ENCODE results near the gene GAB4. TPM values are rescaled to one million over a fixed set of nuclear protein-coding genes. Genes with fewer than 3 reads are reported as not detected.

The GAB4 gene
- total RNA-seq, 1 donor: 0.21 TPM

DNA sequence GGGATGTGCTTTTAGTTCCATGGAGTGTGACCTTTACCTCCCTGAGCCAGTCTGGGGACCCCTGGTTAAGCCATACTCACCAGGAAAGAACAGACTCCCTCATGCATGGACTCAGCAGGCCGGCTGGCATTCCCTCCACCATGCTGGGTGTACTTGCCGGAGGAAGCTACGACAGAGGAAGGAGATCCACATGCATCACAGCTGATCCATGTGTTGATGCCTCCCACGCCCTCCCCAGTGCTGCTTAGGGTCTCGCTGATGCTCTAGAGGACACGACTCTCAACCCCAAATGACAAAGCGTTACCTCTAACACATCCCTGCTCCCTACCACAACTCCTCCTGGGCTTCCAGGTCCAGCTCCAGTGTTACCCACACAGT is 39.8 kb downstream of the GAB4 start:
- Histone ChIP-seq H3K4me3 (ENCODE audit: low read length) (no peak overlapping the region), H3K9me3 (ENCODE audit: low read depth, low read length) (no peaks in the 10 kb centered on the region), H3K4me1 (ENCODE audit: insufficient read depth, low read length) (no peaks in the 10 kb centered on the region), H3K27me3 (ENCODE audit: insufficient read depth, low read length) (no peaks in the 10 kb centered on the region)

DNA sequence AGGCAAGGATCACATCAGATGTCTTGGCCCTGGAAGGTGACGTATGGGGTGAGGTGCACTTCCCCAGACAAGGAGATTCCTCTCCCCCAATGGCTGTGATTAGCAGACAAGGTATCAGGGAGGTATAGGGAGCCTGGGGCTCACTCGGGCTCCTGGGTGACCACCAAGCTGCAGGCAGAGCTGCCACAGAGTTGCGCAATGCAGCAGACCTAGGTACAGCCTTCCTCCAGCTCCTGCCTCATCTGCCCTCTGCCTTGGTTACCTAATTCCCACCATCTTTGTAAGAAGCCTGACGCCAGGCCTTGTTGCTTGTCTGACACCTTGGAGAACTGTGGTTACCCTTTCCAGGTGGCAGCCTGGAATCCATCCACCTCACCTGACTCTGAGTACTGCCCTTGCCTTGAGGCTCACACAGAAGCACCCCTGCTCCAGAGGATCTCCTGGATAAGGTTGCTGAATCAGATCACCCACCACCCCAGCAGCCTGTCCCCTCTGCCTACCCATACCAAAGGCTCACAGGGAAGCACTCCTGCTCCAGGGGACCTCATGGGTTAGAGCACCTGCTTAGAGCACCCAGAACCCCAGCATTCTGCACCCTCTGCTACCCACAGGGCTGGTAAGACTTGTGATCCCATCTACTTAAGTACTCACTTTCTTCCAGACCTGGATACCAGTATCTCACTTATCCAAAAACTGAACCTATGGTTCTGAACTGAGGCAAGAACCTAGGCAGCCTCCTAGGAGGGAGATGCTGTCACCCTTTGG is 40.4 kb downstream of the GAB4 start:
- Histone ChIP-seq H3K4me1 (ENCODE audit: insufficient read depth, low read length) (no peaks in the 10 kb centered on the region), H3K4me3 (ENCODE audit: low read length) (no peak overlapping the region), H3K27me3 (ENCODE audit: insufficient read depth, low read length) (no peaks in the 10 kb centered on the region), H3K9me3 (ENCODE audit: low read depth, low read length) (no peaks in the 10 kb centered on the region)

DNA sequence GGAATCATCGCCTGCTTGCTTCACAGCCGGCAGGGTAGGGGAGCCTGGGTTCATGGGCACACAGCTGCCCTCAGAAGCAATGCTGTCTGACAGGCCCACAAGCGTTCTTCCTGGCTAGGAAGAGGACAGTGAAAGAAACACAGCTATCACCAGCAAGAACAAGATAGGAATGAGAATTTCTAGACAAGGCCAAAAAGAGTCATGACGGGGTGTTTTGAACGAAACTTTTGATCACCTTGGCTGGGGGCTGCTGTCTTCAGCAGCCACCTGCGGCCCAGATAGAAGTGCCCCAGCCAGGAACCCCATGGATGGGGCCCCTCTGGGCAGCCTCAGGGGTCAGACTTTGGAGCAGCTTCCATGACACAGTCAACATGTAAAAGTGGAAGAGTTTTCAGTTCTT is 41.8 kb downstream of the GAB4 start:
- H3K9me3 ChIP-seq (ENCODE audit: low read depth, low read length): no peaks in the 10 kb centered on the region
- H3K27me3 ChIP-seq (ENCODE audit: insufficient read depth, low read length): no peaks in the 10 kb centered on the region
- no peak overlapping the region for H3K4me3 ChIP-seq (ENCODE audit: low read length)
- no peaks in the 10 kb centered on the region for H3K4me1 ChIP-seq (ENCODE audit: insufficient read depth, low read length)

DNA sequence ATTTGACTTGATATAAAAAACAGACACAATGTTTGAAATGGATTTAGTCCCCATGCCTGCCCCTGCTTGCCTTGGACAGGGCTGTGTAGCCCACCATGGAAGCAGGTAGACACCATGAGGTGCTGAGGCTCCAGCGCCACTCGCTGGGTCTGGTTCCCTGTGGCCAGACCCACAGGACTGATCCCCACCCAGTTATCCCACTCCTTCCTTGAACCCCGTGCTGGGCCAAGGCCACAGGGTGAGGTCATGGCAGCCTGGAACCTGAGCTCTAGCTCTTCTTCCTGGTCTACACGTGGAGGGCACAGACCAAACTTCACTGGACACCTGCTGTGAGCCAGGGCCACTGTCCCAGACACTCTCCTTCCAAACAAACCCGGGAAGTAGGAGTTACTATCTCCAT is 42.5 kb downstream of the GAB4 start:
- Histone ChIP-seq H3K4me1 (ENCODE audit: insufficient read depth, low read length) (no peaks in the 10 kb centered on the region), H3K4me3 (ENCODE audit: low read length) (no peak overlapping the region), H3K27me3 (ENCODE audit: insufficient read depth, low read length) (no peaks in the 10 kb centered on the region), H3K9me3 (ENCODE audit: low read depth, low read length) (no peaks in the 10 kb centered on the region)

DNA sequence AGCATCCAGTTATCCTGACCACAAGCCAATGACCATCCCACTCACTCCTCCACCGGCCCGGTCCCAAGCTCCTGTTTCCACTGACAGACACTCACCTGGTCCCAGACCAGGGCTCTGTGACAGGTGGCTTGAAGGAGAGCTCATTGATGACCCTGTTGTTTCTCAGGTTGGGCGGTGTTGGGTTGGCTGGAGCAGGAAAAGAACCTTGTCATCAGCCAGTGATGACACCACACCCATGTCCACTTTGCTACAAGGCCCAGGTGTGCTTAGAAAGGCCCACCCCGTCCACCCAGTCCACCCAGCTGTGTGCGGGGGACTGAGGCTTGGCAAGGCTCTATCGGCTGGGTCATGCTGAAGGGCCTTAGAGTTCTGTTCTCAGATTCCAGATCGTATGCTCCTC is 42.9 kb downstream of the GAB4 start:
- Histone ChIP-seq H3K27me3 (ENCODE audit: insufficient read depth, low read length) (no peaks in the 10 kb centered on the region), H3K4me3 (ENCODE audit: low read length) (no peak overlapping the region), H3K9me3 (ENCODE audit: low read depth, low read length) (no peaks in the 10 kb centered on the region), H3K4me1 (ENCODE audit: insufficient read depth, low read length) (no peaks in the 10 kb centered on the region)

DNA sequence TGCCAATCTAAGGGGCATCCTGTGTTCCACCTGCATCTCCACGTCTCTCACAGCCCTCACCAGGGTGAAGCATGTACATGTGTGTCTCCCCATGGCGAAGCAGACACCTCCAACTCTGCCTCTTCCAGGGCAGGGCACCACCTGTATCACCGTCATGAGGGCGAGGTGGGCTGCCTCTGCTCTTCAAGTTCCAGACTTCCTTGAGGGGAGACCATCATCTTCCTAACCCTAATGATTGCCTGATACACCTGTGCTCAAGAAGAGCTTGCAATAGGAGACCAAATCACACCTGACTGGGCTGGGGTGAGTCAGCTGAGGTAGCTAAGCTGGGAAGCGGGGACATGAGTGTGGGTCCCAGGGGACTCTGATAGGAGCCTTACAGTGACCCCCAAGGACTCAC is 43.7 kb downstream of the GAB4 start:
- H3K4me1 ChIP-seq (ENCODE audit: insufficient read depth, low read length): no peaks in the 10 kb centered on the region
- H3K4me3 ChIP-seq (ENCODE audit: low read length): no peak overlapping the region
- no peaks in the 10 kb centered on the region for H3K27me3 ChIP-seq (ENCODE audit: insufficient read depth, low read length)
- H3K9me3 ChIP-seq (ENCODE audit: low read depth, low read length): no peaks in the 10 kb centered on the region

DNA sequence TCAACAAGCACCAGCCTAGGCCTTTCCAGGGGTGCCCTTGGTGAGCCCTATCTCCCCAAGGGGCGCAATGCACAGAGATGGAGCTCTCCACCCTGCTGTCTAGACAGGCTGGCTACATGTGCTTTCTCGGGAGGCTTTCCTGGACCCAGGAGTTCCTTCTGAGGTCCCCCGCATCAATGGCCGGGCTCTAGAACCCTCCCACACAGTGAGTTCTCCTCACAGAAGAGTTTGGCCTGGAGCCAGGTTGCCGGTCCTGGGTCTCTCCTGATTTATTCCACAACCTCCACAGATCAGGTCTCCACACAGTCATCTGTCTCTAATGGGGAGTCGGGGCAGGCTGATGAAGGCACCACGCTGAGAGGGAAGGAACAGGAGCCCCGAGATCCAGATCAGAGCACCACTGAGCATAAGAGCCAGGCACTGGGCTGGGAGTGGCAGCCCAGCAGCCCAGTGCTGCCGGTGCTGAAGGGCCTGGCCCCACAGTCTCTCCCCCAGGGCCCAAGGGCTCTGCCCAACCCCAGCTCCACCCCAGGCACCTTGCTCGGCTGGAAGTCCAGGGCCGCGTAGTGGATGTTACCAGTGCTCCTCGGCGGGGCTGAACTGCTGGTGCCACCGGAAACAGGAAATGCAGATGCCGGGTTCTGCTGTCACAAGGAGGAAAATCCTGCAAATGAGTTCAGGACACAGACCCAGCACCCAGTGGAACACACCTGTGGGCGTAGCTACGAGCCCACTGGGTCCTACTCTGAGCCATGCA is 44.7 kb downstream of the GAB4 start:
- no peaks in the 10 kb centered on the region for H3K27me3 ChIP-seq (ENCODE audit: insufficient read depth, low read length)
- no peaks in the 10 kb centered on the region for H3K9me3 ChIP-seq (ENCODE audit: low read depth, low read length)
- H3K4me3 ChIP-seq (ENCODE audit: low read length): no peak overlapping the region
- H3K4me1 ChIP-seq (ENCODE audit: insufficient read depth, low read length): no peaks in the 10 kb centered on the region

DNA sequence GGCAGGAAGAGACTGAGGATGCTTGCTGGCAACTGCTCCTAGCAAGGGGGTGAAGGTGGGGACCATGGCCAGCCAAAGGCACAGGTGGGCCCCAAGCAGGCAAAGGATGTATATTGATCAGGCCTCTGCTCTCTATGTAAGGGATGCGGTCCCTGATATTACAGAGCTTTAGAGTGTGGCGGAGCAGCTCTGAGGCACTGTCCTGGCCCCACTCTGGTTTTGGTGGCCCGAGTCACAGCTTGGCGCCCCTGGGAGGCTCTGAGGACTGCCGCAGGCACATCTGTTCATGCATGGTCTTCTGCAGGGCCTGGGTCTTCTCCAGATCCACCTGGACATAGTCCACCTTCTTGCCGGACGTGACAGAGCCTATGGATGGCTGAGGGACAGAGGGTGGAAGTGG is 45.5 kb downstream of the GAB4 start:
- H3K4me3 ChIP-seq (ENCODE audit: low read length): no peak overlapping the region
- no peaks in the 10 kb centered on the region for H3K9me3 ChIP-seq (ENCODE audit: low read depth, low read length)
- no peaks in the 10 kb centered on the region for H3K4me1 ChIP-seq (ENCODE audit: insufficient read depth, low read length)
- H3K27me3 ChIP-seq (ENCODE audit: insufficient read depth, low read length): no peaks in the 10 kb centered on the region

DNA sequence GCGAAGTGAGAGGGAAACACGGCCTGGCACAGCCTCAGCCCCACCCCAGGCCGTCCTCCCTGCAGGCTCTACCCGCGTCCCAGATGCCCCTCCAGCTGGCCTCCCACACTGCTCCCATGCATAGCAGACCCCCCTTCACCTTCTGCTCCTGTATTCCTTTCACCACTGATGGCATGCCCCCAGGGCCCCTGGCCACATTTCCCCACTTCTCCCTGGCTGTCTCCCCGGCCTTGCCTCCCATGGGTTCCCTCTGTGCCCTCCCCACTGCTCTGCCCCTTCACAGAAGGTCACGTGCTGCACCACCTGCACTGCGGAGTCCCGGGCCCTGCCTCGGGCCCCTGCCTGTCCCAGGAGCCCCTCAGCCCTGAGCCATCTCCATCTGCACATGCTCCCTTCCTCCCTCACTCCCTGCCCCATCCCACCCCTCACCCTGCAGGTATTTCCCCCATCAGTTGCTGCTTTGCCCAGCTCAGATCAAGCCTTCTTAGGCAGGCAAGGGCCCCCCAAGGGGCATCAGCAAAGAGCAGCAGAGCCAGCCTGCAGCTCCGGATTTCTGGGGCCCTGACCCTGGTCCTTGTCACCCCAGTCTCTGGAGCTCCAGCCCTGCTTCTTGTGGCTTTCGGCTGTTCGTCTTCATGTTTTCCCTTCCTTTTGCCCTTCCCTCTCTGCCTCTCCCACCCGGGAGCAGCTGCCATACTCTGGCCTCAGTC is 46.4 kb downstream of the GAB4 start:
- Histone ChIP-seq H3K9me3 (ENCODE audit: low read depth, low read length) (no peaks in the 10 kb centered on the region), H3K27me3 (ENCODE audit: insufficient read depth, low read length) (no peaks in the 10 kb centered on the region), H3K4me1 (ENCODE audit: insufficient read depth, low read length) (no peaks in the 10 kb centered on the region), H3K4me3 (ENCODE audit: low read length) (no peak overlapping the region)

DNA sequence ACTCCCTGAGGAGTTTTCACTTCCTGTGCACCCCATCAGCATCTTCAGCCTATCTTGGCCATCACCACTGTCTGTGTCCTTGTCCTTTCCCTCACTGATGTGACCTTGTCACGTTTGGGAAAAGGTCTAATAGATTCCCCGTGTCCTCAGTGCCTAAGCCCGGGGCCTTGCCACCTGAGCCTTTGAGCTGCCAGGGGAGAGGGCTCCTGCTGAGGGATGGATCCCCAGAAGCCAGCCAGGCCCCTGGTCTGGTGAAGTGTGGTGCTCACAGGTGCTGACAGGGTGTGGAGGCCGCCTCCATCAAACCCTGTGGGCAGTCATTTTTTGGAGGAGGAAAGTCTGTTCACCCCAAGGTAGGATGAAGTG is 47.2 kb downstream of the GAB4 start:
- H3K4me3 ChIP-seq (ENCODE audit: low read length): no peak overlapping the region
- no peaks in the 10 kb centered on the region for H3K4me1 ChIP-seq (ENCODE audit: insufficient read depth, low read length)

DNA sequence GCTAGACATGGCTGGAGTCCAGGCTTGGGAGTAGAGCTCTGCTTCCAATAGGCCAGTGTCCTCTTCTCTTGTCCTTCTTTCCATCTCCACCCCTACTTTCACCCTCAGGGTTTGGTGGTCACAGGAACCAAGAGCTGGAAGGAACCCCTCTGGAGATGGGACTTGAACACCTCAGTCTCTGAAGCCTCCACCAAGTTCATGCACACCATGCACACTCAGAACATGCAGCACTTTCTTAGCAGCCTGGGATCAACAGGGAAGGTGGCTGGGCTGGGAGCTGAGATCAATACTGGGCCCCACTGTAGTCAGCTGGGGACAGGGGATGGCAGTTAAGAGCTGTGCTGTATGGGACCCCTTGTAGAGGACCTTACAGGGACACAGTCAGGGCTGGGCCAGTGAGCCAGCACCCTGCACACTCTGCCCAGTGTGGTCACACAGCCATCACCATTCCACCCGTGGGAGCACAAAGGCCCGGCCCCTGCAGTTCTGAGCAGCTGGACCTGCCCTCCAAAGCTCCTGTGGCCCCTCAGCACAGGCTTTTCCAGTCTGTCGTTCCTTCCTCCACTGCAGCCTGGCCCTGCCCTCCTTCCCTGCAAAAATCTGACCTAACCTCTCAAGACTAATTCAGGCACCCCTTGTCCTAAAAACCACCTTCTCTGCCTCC is 47.7 kb downstream of the GAB4 start:
- Histone ChIP-seq H3K9me3 (ENCODE audit: low read depth, low read length) (no peaks in the 10 kb centered on the region), H3K4me1 (ENCODE audit: insufficient read depth, low read length) (no peaks in the 10 kb centered on the region), H3K4me3 (ENCODE audit: low read length) (no peak overlapping the region), H3K27me3 (ENCODE audit: insufficient read depth, low read length) (no peaks in the 10 kb centered on the region)

More for the DNA sequence above, 47.2 kb downstream of the GAB4 start:
- no peaks in the 10 kb centered on the region for H3K27me3 ChIP-seq (ENCODE audit: insufficient read depth, low read length)
- no peaks in the 10 kb centered on the region for H3K9me3 ChIP-seq (ENCODE audit: low read depth, low read length)

DNA sequence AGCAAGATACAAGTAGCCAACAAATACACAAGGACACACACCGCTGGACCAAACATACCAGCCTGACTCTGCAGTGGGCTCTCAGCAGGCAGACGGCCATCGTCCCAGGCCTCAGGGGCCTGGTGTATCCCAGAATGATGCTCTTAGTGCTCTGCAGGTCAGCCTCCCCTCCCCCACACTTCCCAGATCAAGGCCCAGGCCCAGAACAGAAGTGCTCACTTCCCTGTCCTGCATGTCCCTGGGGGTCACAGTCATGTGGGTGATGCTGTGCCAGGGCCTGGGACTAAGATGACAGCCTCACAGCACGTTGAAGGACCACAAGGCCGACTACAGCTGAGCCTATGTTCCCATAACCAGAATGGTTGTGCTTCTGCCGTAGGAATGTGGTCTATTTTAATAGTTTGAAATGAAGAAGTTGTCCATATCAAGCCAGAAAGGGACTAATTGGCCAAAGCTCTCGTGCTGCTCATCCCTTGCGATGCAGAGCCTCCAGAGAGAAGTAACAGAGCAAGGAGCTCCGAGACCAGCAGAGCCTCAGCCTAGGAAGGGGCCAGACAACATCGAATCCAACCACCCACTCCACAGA is 48.6 kb downstream of the GAB4 start:
- H3K9me3 ChIP-seq (ENCODE audit: low read depth, low read length): no peaks in the 10 kb centered on the region
- no peaks in the 10 kb centered on the region for H3K4me1 ChIP-seq (ENCODE audit: insufficient read depth, low read length)

DNA sequence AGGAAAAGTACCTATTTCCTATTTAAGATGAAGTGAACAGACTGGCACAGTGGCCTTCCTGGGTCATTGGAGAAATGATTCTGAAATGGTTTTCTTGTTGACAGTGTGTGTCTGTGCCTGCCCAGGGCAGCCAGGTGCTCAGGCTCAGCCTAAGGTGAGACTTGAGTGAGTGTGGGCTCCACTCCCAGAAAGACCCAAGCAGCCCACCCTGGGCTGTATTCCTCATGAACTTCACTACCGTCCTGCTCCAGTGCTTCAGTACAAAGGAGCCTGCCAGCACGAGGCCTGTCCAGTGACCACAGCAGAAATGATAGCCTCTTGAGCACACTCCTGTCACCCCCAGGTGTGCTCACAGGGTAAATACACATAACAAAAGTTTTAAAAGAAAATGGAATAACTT is 49.5 kb downstream of the GAB4 start:
- Histone ChIP-seq H3K4me3 (ENCODE audit: low read length) (no peak overlapping the region), H3K27me3 (ENCODE audit: insufficient read depth, low read length) (no peaks in the 10 kb centered on the region), H3K4me1 (ENCODE audit: insufficient read depth, low read length) (no peaks in the 10 kb centered on the region), H3K9me3 (ENCODE audit: low read depth, low read length) (no peaks in the 10 kb centered on the region)

More for the DNA sequence above, 48.6 kb downstream of the GAB4 start:
- H3K4me3 ChIP-seq (ENCODE audit: low read length): no peak overlapping the region
- no peaks in the 10 kb centered on the region for H3K27me3 ChIP-seq (ENCODE audit: insufficient read depth, low read length)

DNA sequence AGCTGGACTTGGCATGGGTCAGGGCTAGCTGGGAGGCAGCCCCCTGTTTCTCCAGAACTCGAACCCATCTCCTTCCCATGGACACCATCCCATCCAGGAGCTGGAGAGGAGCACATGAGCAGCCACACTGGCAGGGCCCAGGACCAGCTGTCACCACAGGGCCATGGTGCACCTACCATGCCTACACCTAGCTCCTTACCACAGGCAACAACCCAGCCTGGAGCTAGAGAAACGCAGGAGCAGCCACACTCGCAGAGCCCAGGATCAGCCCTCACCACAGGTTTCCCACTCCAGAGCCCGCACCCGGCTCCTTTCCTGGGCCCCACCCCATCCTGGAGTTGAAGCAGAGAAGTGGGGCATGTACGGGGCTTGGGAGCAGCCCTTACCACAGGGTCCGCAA is 50.2 kb downstream of the GAB4 start:
- Histone ChIP-seq H3K4me3 (ENCODE audit: low read length) (no peak overlapping the region), H3K9me3 (ENCODE audit: low read depth, low read length) (no peaks in the 10 kb centered on the region), H3K27me3 (ENCODE audit: insufficient read depth, low read length) (no peaks in the 10 kb centered on the region), H3K4me1 (ENCODE audit: insufficient read depth, low read length) (no peaks in the 10 kb centered on the region)

DNA sequence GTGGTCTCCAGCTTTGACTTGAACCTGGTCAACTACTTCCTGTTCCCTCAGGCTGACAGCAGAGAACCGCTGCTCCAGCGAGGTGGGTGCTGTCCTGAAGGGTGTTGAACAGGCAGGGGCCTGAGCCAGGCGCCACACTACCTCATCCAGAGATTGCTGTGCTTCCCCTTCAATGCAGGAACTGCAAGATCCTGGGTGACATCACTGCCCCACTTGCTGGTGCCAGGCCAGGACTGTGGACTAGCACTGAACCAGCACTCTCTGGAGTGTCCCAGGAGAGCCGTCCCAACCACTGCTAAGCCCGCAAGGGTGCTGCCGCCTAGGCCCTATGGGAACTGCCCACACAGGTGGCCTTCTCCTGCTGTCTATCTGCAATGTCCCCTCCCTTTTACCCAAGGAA is 51.7 kb downstream of the GAB4 start:
- Histone ChIP-seq H3K4me1 (ENCODE audit: insufficient read depth, low read length) (no peaks in the 10 kb centered on the region), H3K4me3 (ENCODE audit: low read length) (no peak overlapping the region), H3K9me3 (ENCODE audit: low read depth, low read length) (no peaks in the 10 kb centered on the region), H3K27me3 (ENCODE audit: insufficient read depth, low read length) (no peaks in the 10 kb centered on the region)
